Gastroesophageal sphincter (tissue), 3 donors: Measurements from ENCODE around the gene SYF2.
"Not testable (repeated sequence)": the region's sequence is repeated elsewhere in the genome, so short reads cannot be mapped to it uniquely, and the experiment has no call there.

Experiments
- CTCF ChIP-seq, 4 experiments: fragments of 200-600 bp in 2 of 4; fragments of 450-650 bp in 2 of 4; sonication (generic) in 1 of 4; IDR thresholded peaks; one replicate each; pipeline ENCODE4 v1.5.1; 2017 to 2019; ENCODE audit warnings: antibody characterized with exemption in 4 of 4, mild to moderate bottlenecking in 2 of 4, moderate library complexity in 2 of 4
- EP300 ChIP-seq: sonication (generic); formaldehyde crosslinking; IDR thresholded peaks from one replicate; pipeline ENCODE4 v1.6.1; 2017; ENCODE audit warnings: antibody characterized with exemption, mild to moderate bottlenecking
- POLR2A ChIP-seq, 2 donors: fragments of 450-650 bp; IDR thresholded peaks; one replicate each; pipeline ENCODE4 v1.6.1; 2017; ENCODE audit warnings: antibody characterized with exemption in 2 of 2, mild to moderate bottlenecking in 2 of 2, moderate library complexity in 1 of 2
- POLR2AphosphoS5 ChIP-seq: sonication (generic); formaldehyde crosslinking; IDR thresholded peaks from one replicate; pipeline ENCODE4 v1.6.1; 2017; ENCODE audit warnings: antibody characterized with exemption

GRCh38 chr1:25275648-25276047 lies 43.3 kb upstream of the SYF2 start:
- TF ChIP-seq POLR2AphosphoS5; CTCF (IDR thresholded peaks at IDR 0.05); POLR2A (IDR thresholded peaks at IDR 0.05); EP300: not testable (repeated sequence)
